Lower lobe of right lung (tissue), 2 donors: ENCODE measurements around the gene RCSD1. TPM values are rescaled to one million over a fixed set of nuclear protein-coding genes. Genes with fewer than 3 reads are reported as not detected.
A peak's percentile ranks its signal among the peaks of the same experiment; 100 is the strongest.

ENCODE experiments used
- ATAC-seq, 2 donors: fragments of 200-7000 bp; cut with Tn5 transposase; one replicate each; pipeline ENCODE4 v1.9.1; 2020 to 2022; ENCODE audit warnings: mild to moderate bottlenecking in 2 of 2, moderate library complexity in 2 of 2
- DNase-seq: peaks from one replicate; pipeline ENCODE4 v3.0.0-alpha.2; 2020
- H3K27ac ChIP-seq: fragments of 200-600 bp; one replicate; pipeline ENCODE4 v1.8.0; 2022
- H3K27me3 ChIP-seq: fragments of 200-600 bp; one replicate; pipeline ENCODE4 v1.8.0; 2022; ENCODE audit warnings: low read depth
- H3K36me3 ChIP-seq: fragments of 200-600 bp; one replicate; pipeline ENCODE4 v1.8.0; 2022; ENCODE audit warnings: mild to moderate bottlenecking
- H3K4me1 ChIP-seq: fragments of 200-600 bp; one replicate; pipeline ENCODE4 v1.8.0; 2022
- H3K4me3 ChIP-seq: fragments of 200-600 bp; one replicate; pipeline ENCODE4 v1.8.0; 2022; ENCODE audit warnings: mild to moderate bottlenecking
- H3K9me3 ChIP-seq: fragments of 200-600 bp; one replicate; pipeline ENCODE4 v1.8.0; 2022
- intact Hi-C: fragments of 100-400 bp; cut with DNase I; formaldehyde crosslinking; loops from one replicate; pipeline ENCODE4 v1.11.0; 2022
- total RNA-seq: library from RNA; stranded (reverse); fragmentation: NEBNext Ultra II Directional; extraction: Animal tissue kit (Norgen Biotek cat#: 25700); gene quantifications from one replicate; pipeline ENCODE4 v1.2.1, GENCODE V29; 2021
- TF ChIP-seq, protein P1 (sequence below): fragments of 200-600 bp; IDR thresholded peaks from one replicate; pipeline ENCODE4 v1.8.0; 2022; ENCODE audit warnings: antibody characterized with exemption, mild to moderate bottlenecking
- donor health status: DM: no; HTN: yes; CAD: no; lungs with severe emphysema.

The RCSD1 gene
- total RNA-seq, 1 donor from 2014 or later, result 20.7 TPM

DNA sequence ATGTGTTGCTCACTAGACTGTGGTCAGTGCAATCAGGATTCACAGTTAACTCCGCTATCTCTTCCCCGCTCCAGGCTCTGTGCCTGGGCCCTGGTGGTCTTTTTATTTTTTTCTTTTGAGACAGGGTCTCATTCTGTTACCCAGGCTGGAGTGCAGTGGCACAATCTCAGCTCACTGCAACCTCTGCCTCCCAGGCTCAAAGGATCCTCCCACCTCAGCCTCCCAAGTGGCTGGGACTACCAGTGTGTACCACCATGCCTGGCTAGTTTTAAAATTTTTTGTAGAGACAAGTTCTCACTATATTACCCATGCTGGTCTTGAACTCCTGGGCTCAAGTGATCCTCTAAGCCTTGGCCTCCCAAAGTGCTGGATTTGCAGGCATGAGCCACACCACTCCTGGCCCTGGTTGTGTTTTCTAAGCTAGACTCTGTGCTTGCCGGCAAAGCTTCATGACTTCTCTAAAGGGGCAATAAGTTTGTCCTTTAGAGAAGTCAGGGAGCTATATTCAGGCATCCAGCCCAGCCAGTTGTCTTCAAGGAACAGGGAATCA, 1.4 kb downstream of the RCSD1 start:
- Histone ChIP-seq H3K36me3 (no peaks in the 10 kb centered on the region), H3K4me3 (peak overlapping the region; percentile 73), H3K27me3 (no peaks in the 10 kb centered on the region), H3K4me1 (peaks cover 62% of the 10 kb centered on the region), H3K9me3 (no peaks in the 10 kb centered on the region), H3K27ac (peak overlapping the region; percentile 92)
- ATAC-seq, result no peak
- intact Hi-C loops, result no loop called here
- no peak for DNase-seq
- TF ChIP-seq, protein P1, sequence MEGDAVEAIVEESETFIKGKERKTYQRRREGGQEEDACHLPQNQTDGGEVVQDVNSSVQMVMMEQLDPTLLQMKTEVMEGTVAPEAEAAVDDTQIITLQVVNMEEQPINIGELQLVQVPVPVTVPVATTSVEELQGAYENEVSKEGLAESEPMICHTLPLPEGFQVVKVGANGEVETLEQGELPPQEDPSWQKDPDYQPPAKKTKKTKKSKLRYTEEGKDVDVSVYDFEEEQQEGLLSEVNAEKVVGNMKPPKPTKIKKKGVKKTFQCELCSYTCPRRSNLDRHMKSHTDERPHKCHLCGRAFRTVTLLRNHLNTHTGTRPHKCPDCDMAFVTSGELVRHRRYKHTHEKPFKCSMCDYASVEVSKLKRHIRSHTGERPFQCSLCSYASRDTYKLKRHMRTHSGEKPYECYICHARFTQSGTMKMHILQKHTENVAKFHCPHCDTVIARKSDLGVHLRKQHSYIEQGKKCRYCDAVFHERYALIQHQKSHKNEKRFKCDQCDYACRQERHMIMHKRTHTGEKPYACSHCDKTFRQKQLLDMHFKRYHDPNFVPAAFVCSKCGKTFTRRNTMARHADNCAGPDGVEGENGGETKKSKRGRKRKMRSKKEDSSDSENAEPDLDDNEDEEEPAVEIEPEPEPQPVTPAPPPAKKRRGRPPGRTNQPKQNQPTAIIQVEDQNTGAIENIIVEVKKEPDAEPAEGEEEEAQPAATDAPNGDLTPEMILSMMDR, result no peak

DNA sequence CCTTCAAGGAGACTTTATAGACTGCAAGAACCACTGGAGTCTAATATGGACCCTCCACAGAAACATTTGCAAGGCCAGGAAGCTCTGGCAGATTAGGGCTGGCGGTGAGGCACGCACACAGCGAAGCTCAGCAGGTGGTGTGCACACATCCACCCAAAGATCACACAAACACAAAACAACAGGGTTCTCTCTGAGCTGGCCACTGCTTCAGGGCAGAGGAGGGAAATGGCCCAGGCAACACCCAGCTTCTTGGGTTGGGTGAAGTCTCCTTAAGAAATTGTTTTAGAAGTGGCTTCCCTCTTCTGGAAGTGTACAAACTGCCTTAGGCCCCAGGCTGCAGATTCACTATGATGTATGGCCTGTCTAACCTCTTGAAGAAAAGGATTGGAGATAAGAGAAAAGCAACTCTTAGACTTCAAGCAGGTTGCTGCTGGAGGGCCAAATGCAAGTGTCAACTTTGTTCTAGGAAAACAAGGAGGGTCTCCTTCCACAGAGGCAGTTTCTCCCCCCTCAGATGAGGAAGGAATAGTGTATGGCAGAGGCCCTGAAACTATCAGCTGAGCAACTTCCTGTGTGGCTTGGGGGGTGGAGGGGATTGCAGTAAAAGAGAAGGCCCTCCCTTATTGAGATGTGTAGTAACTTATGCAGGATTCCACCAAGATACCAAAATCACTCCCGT, 2.0 kb downstream of the RCSD1 start:
- peak; percentile 43 to 56 for ATAC-seq
- peak overlapping the region; percentile 73 for H3K4me3 ChIP-seq
- H3K27ac ChIP-seq, result peak overlapping the region; percentile 92
- peaks cover 67% of the 10 kb centered on the region for H3K4me1 ChIP-seq
- H3K9me3 ChIP-seq, result no peaks in the 10 kb centered on the region
- DNase-seq, result no peak
- H3K36me3 ChIP-seq, result no peaks in the 10 kb centered on the region
- intact Hi-C loops, result no loop called here
- no peaks in the 10 kb centered on the region for H3K27me3 ChIP-seq
- TF ChIP-seq, protein P1, result no peak

DNA sequence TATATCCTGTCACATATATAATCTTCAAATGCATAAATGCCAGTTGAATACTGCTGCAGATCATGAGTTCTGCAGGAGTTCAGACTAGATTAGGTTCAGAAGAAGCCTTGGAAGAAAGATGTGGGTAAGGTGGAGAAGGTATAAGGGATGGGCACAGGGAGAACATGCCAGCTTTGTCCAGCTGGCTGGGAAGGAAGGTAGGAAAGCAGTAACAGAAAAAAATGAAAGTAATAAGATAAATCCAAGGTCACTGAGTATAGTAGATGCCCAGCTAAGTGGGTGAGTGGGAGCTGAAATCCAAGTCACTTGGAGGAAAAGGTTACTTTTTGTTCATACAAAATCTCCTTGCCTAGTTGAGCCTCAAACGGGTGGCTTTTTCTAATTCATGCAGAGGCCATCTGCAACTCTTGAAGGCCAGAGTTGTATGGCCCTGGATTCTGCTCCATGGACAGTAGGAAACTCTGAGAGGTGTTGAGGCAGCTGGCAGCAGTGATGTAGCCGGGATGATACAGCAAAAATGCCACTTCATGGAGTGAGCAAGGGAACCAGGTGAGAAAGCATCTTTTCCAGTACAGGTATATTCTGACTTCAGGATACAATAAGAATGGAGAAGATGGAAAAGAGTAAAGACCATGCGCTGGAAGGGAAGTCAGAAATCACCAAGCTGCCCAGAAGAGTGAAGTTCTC, 3.4 kb downstream of the RCSD1 start:
- Histone ChIP-seq H3K36me3 (peaks cover 2% of the 10 kb centered on the region), H3K4me3 (no peak overlapping the region), H3K27ac (peak overlapping the region; percentile 92), H3K27me3 (no peaks in the 10 kb centered on the region), H3K9me3 (no peaks in the 10 kb centered on the region), H3K4me1 (peaks cover 57% of the 10 kb centered on the region)
- intact Hi-C loops, result no loop called here
- TF ChIP-seq, protein P1, result no peak
- ATAC-seq (no peak), DNase-seq (no peak)

DNA sequence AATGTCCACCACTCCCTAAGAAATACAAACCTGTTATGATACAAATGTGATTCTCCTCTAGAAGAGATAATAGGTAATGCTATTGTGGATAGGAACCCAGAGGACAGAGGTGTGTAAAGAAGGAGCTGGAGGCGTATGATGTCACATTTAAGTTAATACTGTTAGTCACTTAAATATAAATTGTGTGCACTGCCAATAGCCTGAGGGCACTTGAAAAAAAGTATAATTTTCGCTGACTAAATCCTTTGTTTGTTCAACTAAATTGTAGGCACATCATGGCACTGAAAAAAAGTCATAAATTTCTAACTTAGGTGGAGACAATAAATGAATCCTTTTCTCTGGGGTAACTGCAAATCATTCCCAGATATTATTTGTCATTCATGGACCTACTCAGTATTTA, 4.4 kb downstream of the RCSD1 start:
- TF ChIP-seq, protein P1, result no peak
- Histone ChIP-seq H3K36me3 (peaks cover 4% of the 10 kb centered on the region), H3K4me3 (no peak overlapping the region), H3K4me1 (peaks cover 46% of the 10 kb centered on the region), H3K27me3 (no peaks in the 10 kb centered on the region), H3K9me3 (no peaks in the 10 kb centered on the region), H3K27ac (no peak overlapping the region)
- intact Hi-C loops, result no loop called here
- DNase-seq, result no peak
- ATAC-seq, result no peak

DNA sequence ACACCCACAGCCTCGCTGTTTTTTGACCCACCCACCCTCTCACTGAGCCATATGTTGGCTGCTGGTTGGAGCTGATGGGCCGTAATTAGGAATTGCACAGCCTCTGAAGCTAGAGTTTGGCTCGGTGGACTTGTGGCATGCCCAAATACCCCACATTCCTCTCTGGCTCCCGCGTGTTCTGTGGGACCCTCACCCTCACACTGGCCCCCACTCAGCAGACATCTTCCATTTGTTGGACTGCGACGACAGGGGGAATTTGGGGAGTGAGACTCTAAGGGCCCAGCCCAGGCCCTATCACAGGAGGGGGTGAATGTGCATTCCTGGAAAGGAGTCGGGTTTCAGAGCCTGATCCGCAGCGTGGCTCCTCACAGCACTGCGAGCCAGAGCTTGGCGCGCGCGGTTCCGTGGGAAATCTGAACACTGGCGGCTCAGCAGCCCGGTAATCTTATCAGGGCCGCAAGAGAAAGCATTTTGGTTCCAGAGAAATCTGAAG, 5.2 kb downstream of the RCSD1 start:
- Histone ChIP-seq H3K9me3 (no peaks in the 10 kb centered on the region), H3K4me1 (peaks cover 45% of the 10 kb centered on the region), H3K36me3 (peaks cover 12% of the 10 kb centered on the region), H3K27me3 (no peaks in the 10 kb centered on the region), H3K4me3 (no peak overlapping the region), H3K27ac (no peak overlapping the region)
- DNase-seq (no peak), ATAC-seq (no peak)
- intact Hi-C loops, result no loop called here
- TF ChIP-seq, protein P1, result no peak
